IMR-90 (cell line): ENCODE results near the gene SYT2.

Experiments used
- BHLHE40 ChIP-seq: fragments of 150-350 bp; IDR thresholded peaks from 2 replicates; pipeline ENCODE4 v1.6.1; 2016; ENCODE audit warnings: mild to moderate bottlenecking, low read depth, low read length
- CHD1 ChIP-seq: IDR thresholded peaks from 2 replicates; pipeline ENCODE4 v1.6.1; 2012; ENCODE audit warnings: low read depth, low read length, improper control_type of control experiment
- MAFK ChIP-seq: IDR thresholded peaks from 2 replicates; pipeline ENCODE4 v1.6.1; 2012; ENCODE audit warnings: low read depth, low read length, improper control_type of control experiment
- POLR2A ChIP-seq: IDR thresholded peaks from 2 replicates; pipeline ENCODE4 v1.6.1; 2012; ENCODE audit warnings: mild to moderate bottlenecking, low read depth, low read length
- RAD21 ChIP-seq: IDR thresholded peaks from 2 replicates; pipeline ENCODE4 v1.6.1; 2012; ENCODE audit warnings: low read length, improper control_type of control experiment
- RFX5 ChIP-seq: IDR thresholded peaks from 2 replicates; pipeline ENCODE4 v1.8.0; 2012; ENCODE audit warnings: low read depth, mild to moderate bottlenecking, low read length, moderate library complexity
- SMC3 ChIP-seq: fragments of 150-350 bp; IDR thresholded peaks from 2 replicates; pipeline ENCODE4 v1.6.1; 2016; ENCODE audit warnings: low read depth, mild to moderate bottlenecking, antibody characterized with exemption, low read length, moderate library complexity
- TF ChIP-seq, protein P1 (sequence below): conservative IDR thresholded peaks from 2 replicates; pipeline ENCODE4 v1.5.1; 2012; ENCODE audit warnings: mild to moderate bottlenecking, low read depth, low read length, improper control_type of control experiment

GRCh38 chr1:202691816-202692215 is 18.4 kb downstream of the SYT2 start:
- TF ChIP-seq, protein P1, sequence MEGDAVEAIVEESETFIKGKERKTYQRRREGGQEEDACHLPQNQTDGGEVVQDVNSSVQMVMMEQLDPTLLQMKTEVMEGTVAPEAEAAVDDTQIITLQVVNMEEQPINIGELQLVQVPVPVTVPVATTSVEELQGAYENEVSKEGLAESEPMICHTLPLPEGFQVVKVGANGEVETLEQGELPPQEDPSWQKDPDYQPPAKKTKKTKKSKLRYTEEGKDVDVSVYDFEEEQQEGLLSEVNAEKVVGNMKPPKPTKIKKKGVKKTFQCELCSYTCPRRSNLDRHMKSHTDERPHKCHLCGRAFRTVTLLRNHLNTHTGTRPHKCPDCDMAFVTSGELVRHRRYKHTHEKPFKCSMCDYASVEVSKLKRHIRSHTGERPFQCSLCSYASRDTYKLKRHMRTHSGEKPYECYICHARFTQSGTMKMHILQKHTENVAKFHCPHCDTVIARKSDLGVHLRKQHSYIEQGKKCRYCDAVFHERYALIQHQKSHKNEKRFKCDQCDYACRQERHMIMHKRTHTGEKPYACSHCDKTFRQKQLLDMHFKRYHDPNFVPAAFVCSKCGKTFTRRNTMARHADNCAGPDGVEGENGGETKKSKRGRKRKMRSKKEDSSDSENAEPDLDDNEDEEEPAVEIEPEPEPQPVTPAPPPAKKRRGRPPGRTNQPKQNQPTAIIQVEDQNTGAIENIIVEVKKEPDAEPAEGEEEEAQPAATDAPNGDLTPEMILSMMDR = no peak
- TF ChIP-seq POLR2A (no peak), CHD1 (no peak), BHLHE40 (no peak), RFX5 (no peak), SMC3 (no peak), RAD21 (no peak), MAFK (no peak)
